Progenitor cell of endocrine pancreas (in vitro differentiated cells): ENCODE measurements around the gene OR2T8. TPM values are rescaled to one million over a fixed set of nuclear protein-coding genes. Genes with fewer than 3 reads are reported as not detected.
"Not testable (repeated sequence)": the region's sequence is repeated elsewhere in the genome, so short reads cannot be mapped to it uniquely, and the experiment has no call there.

ENCODE experiments used
- DNase-seq: peaks from one replicate; pipeline ENCODE4 v3.0.0; 2021; ENCODE audit warnings: low spot score; ENCODE audit not compliant: unreplicated experiment
- H3K27ac Mint-ChIP-seq: 2 replicates; pipeline ENCODE4 v1.8.0; 2021; ENCODE audit warnings: mild to moderate bottlenecking, moderate library complexity, mixed read lengths
- H3K27me3 Mint-ChIP-seq: 2 replicates; pipeline ENCODE4 v1.8.0; 2021; ENCODE audit warnings: mixed read lengths
- H3K36me3 Mint-ChIP-seq: 2 replicates; pipeline ENCODE4 v1.8.0; 2022; ENCODE audit warnings: mixed read lengths; ENCODE audit not compliant: insufficient read depth
- H3K4me1 Mint-ChIP-seq: 2 replicates; pipeline ENCODE4 v1.8.0; 2021; ENCODE audit warnings: low read depth, mixed read lengths
- H3K4me3 Mint-ChIP-seq: 2 replicates; pipeline ENCODE4 v1.8.0; 2021; ENCODE audit warnings: low read depth, mild to moderate bottlenecking, moderate library complexity, mixed read lengths
- H3K9me3 Mint-ChIP-seq: 2 replicates; pipeline ENCODE4 v1.8.0; 2021; ENCODE audit warnings: low read depth, mixed read lengths
- CTCF ChIP-seq: fragments of 200-600 bp; sonication (generic); IDR thresholded peaks from one replicate; pipeline ENCODE4 v1.5.0; 2021; ENCODE audit warnings: antibody characterized with exemption, mild to moderate bottlenecking; ENCODE audit not compliant: unreplicated experiment
- total RNA-seq: library from RNA; stranded (reverse); gene quantifications from 2 replicates; pipeline ENCODE4 v1.2.1, GENCODE V29; 2021

OR2T8 gene
- total RNA-seq, 1 donor from 2014 or later = not detected

DNA sequence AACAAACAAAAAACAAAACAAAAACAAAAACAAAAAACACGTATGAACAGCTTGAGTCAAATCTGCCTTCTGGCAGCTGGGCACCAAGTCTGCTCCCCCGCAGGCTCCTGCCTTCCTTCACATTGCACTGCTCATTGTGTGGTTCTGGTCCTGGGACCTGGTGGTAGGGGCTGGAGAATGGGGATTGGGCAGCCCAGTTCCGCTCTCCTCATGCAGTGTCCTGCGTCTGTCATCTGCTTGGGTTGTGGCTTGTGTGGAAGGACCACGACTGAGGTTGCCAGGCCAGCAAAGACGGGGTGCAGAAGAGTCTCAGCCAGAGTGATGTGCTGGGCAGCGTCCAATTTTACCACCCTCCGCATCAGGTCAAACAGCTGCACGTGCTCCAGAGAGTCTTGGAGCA, 15.7 kb downstream of the OR2T8 start:
- Mint-ChIP-seq H3K27me3 (no peaks in the 10 kb centered on the region), H3K9me3 (peaks cover 14% of the 10 kb centered on the region), H3K4me3 (no peak overlapping the region), H3K4me1 (no peaks in the 10 kb centered on the region), H3K27ac (no peak overlapping the region), H3K36me3 (peaks cover 1% of the 10 kb centered on the region)
- TF ChIP-seq CTCF = no peak
- no peak for DNase-seq

- Mint-ChIP-seq H3K9me3 (peaks cover 21% of the 10 kb centered on the region), H3K27me3 (no peaks in the 10 kb centered on the region), H3K27ac (no peak overlapping the region), H3K4me3 (no peak overlapping the region), H3K4me1 (no peaks in the 10 kb centered on the region), H3K36me3 (peaks cover 1% of the 10 kb centered on the region)
- no peak for DNase-seq
- no peak for TF ChIP-seq CTCF
These were observed 16.4 kb downstream of the OR2T8 start for GRCh38 chr1:247936415-247936814.

- not testable (repeated sequence) for H3K27me3 Mint-ChIP-seq, H3K36me3 Mint-ChIP-seq, H3K27ac Mint-ChIP-seq, H3K4me1 Mint-ChIP-seq
- Mint-ChIP-seq H3K4me3 (peak overlapping the region; percentile 67), H3K9me3 (peaks cover 26% of the 10 kb centered on the region)
- peak; percentile 60 for DNase-seq
- peak; percentile 73 for TF ChIP-seq CTCF
These were observed 17.1 kb downstream of the OR2T8 start for GRCh38 chr1:247936965-247937734.

GRCh38 chr1:247942624-247943023, 22.6 kb downstream of the OR2T8 start:
- Mint-ChIP-seq H3K4me3 (no peak overlapping the region), H3K27ac (no peak overlapping the region), H3K27me3 (no peaks in the 10 kb centered on the region), H3K36me3 (peaks cover 3% of the 10 kb centered on the region), H3K9me3 (peaks cover 50% of the 10 kb centered on the region), H3K4me1 (no peaks in the 10 kb centered on the region)
- no peak for DNase-seq
- TF ChIP-seq CTCF = no peak

- Mint-ChIP-seq H3K4me1 (no peaks in the 10 kb centered on the region), H3K27me3 (no peaks in the 10 kb centered on the region), H3K36me3 (no peaks in the 10 kb centered on the region), H3K4me3 (no peak within 1 kb of the TSS), H3K9me3 (peaks cover 71% of the 10 kb centered on the region), H3K27ac (no peak within 1 kb of the TSS)
- no peak for DNase-seq
- no peak for TF ChIP-seq CTCF
These were observed 28.5 kb downstream of the OR2T8 start, which contains the start of gene OR2L8 for GRCh38 chr1:247948558-247948957. TSS of gene OR2L8 (plus strand) at chr1:247948858. CDS start at chr1:247948858, 0 bp downstream.
